GM23338 (cell line): ENCODE data around the gene PHC2. TPM values are rescaled to one million over a fixed set of nuclear protein-coding genes. Genes with fewer than 3 reads are reported as not detected.

Source experiments
- ATAC-seq: fragments of 200-7000 bp; cut with Tn5 transposase; 3 replicates; pipeline ENCODE4 v1.9.1; 2020
- DNase-seq: peaks from one replicate; pipeline ENCODE4 v3.0.0-alpha.2; 2015; ENCODE audit warnings: low spot score
- H2AFZ ChIP-seq: fragments of 200-600 bp; sonication (generic); 2 replicates; pipeline ENCODE4 v1.8.0; 2016; ENCODE audit warnings: antibody characterized with exemption, mild to moderate bottlenecking, moderate library complexity
- H3F3A ChIP-seq: fragments of 200-600 bp; sonication (generic); replicated peaks from 2 replicates; pipeline ENCODE4 v1.8.0; 2017; ENCODE audit warnings: antibody characterized with exemption, mixed run types, low read depth
- H3K27ac ChIP-seq: fragments of 200-600 bp; sonication (generic); 2 replicates; pipeline ENCODE4 v1.6.1; 2016; ENCODE audit warnings: low read depth
- H3K27me3 ChIP-seq: fragments of 200-600 bp; sonication (generic); 2 replicates; pipeline ENCODE4 v1.8.0; 2016; ENCODE audit warnings: mild to moderate bottlenecking, mixed run types, moderate library complexity; ENCODE audit not compliant: insufficient read depth
- H3K36me3 ChIP-seq: fragments of 200-600 bp; sonication (generic); 2 replicates; pipeline ENCODE4 v1.8.0; 2016; ENCODE audit warnings: mild to moderate bottlenecking; ENCODE audit not compliant: insufficient read depth
- H3K4me1 ChIP-seq: fragments of 200-600 bp; sonication (generic); 2 replicates; pipeline ENCODE4 v1.8.0; 2016; ENCODE audit warnings: mild to moderate bottlenecking, moderate library complexity; ENCODE audit not compliant: insufficient read depth
- H3K4me2 ChIP-seq: fragments of 200-600 bp; sonication (generic); 2 replicates; pipeline ENCODE4 v1.7.1; 2017; ENCODE audit warnings: mixed run types
- H3K4me3 ChIP-seq: fragments of 200-600 bp; sonication (generic); 2 replicates; pipeline ENCODE4 v1.6.1; 2016; ENCODE audit warnings: mixed run types
- H3K79me2 ChIP-seq: fragments of 200-600 bp; sonication (generic); replicated peaks from 2 replicates; pipeline ENCODE4 v1.8.0; 2017; ENCODE audit warnings: mild to moderate bottlenecking; ENCODE audit not compliant: insufficient read depth
- H3K9me2 ChIP-seq: fragments of 200-600 bp; sonication (generic); 2 replicates; pipeline ENCODE4 v1.8.0; 2017; ENCODE audit not compliant: insufficient read depth
- H4K20me1 ChIP-seq: fragments of 200-600 bp; sonication (generic); replicated peaks from 2 replicates; pipeline ENCODE4 v1.8.0; 2017; ENCODE audit warnings: mild to moderate bottlenecking; ENCODE audit not compliant: insufficient read depth
- H3K27ac Mint-ChIP-seq: 2 replicates; pipeline ENCODE4 v1.8.0; 2020; ENCODE audit warnings: inconsistent platforms, mild to moderate bottlenecking, moderate library complexity, mixed read lengths
- H3K27me3 Mint-ChIP-seq: 3 replicates; pipeline ENCODE4 v1.8.0; 2022; ENCODE audit warnings: low read depth, mild to moderate bottlenecking, moderate library complexity, mixed read lengths, inconsistent platforms; ENCODE audit not compliant: insufficient read depth, poor library complexity
- H3K36me3 Mint-ChIP-seq: 3 replicates; pipeline ENCODE4 v1.8.0; 2021; ENCODE audit warnings: low read depth, mild to moderate bottlenecking, inconsistent platforms, moderate library complexity, mixed read lengths
- H3K4me1 Mint-ChIP-seq: 3 replicates; pipeline ENCODE4 v1.8.0; 2020; ENCODE audit warnings: mild to moderate bottlenecking, inconsistent platforms, mixed read lengths
- H3K4me3 Mint-ChIP-seq: 3 replicates; pipeline ENCODE4 v1.8.0; 2021; ENCODE audit warnings: moderate library complexity, mild to moderate bottlenecking, inconsistent platforms, mixed read lengths
- H3K9me3 Mint-ChIP-seq: 3 replicates; pipeline ENCODE4 v1.8.0; 2020; ENCODE audit warnings: moderate library complexity, mild to moderate bottlenecking, inconsistent platforms, mixed read lengths
- EZH2phosphoT487 ChIP-seq: fragments of 200-600 bp; sonication (generic); IDR thresholded peaks from one replicate; pipeline ENCODE4 v1.8.1; 2018; ENCODE audit warnings: antibody characterized with exemption; ENCODE audit not compliant: unreplicated experiment
- REST ChIP-seq: IDR thresholded peaks from one replicate; pipeline ENCODE4 v1.6.1; 2018; ENCODE audit warnings: antibody characterized with exemption; ENCODE audit not compliant: unreplicated experiment
- polyA plus RNA-seq: library from polyadenylated mRNA; unstranded; fragments of >200 nt; fragmentation: Nextera tagmentation; extraction: Ambion mirVana; gene quantifications from 2 replicates; pipeline ENCODE4 v1.2.1, GENCODE V29; 2016
- total RNA-seq: library from RNA; depleted of rRNA; stranded (reverse); fragments of >200 nt; shearing (Covaris generic); gene quantifications from 2 replicates; pipeline ENCODE4 v1.2.3, GENCODE V29; 2014
- TF ChIP-seq, protein P1 (sequence below), 2 experiments: fragments of 200-600 bp in 1 of 2; sonication (generic) in 1 of 2; conservative IDR thresholded peaks; 2 replicates each; pipeline versions ENCODE4 v1.5.1 to v1.6.1; 2016 to 2017; ENCODE audit warnings: antibody characterized with exemption in 2 of 2, low read depth in 2 of 2, mild to moderate bottlenecking in 2 of 2, moderate library complexity in 1 of 2
- TF ChIP-seq, protein P2 (sequence below): fragments of 250-450 bp; sonication (Bioruptor Pico); IDR thresholded peaks from 2 replicates; pipeline ENCODE4 v1.5.0; 2020; ENCODE audit warnings: mild to moderate bottlenecking, moderate library complexity

The PHC2 gene
- total and polyA plus RNA-seq, 2 experiments from 2014 or later, result 1.7 to 7.3 TPM

- DNase-seq, result no peak
- Histone ChIP-seq H3K36me3 (no peaks in the 10 kb centered on the region), H3K4me1 (no peaks in the 10 kb centered on the region), H3K27me3 (no peaks in the 10 kb centered on the region), H3K9me2 (no peaks in the 10 kb centered on the region), H4K20me1 (no peaks in the 10 kb centered on the region), H3F3A (no peaks in the 10 kb centered on the region), H3K27ac (no peak overlapping the region), H3K79me2 (no peaks in the 10 kb centered on the region), H3K4me2 (no peak overlapping the region), H2AFZ (no peak overlapping the region), H3K4me3 (no peak overlapping the region)
- Mint-ChIP-seq H3K27ac (no peak overlapping the region), H3K4me3 (no peak overlapping the region), H3K36me3 (no peaks in the 10 kb centered on the region), H3K9me3 (no peaks in the 10 kb centered on the region), H3K27me3 (peaks cover 2% of the 10 kb centered on the region), H3K4me1 (peaks cover 10% of the 10 kb centered on the region)
- TF ChIP-seq REST, result no peak
- no peak for ATAC-seq
Measured at GRCh38 chr1:33373606-33374005, 57.3 kb downstream of the PHC2 start.

DNA sequence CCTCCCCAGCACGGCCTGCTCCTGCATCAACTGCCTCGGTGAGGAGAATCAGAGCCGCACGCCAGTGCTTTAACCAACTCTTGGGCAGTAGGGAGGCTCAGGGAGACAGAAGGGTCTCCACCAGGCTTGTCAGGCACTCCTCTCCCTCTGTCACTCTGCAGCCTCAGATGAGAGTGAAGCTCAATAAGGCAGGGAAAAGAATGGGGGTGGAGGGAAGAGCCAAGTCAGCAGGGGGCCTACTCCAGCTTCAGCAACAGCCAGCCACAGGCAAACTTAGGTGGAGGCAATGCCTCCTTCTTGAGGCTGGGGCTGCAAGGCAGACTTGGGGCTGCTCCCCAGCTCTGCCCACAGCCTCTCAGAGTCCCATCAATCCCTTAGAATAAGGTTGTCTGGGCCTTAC is 58.2 kb downstream of the PHC2 start:
- DNase-seq (no peak), ATAC-seq (peak; percentile 7; the same call in 2 of the 3 replicates)
- no peak overlapping the region for H3K4me2 ChIP-seq
- no peak overlapping the region for H3K4me3 ChIP-seq
- H3K9me3 Mint-ChIP-seq, result no peaks in the 10 kb centered on the region
- peaks cover 13% of the 10 kb centered on the region for H3K4me1 Mint-ChIP-seq
- H3K36me3 ChIP-seq, result no peaks in the 10 kb centered on the region
- H3K27ac Mint-ChIP-seq, result no peak overlapping the region
- peaks cover 7% of the 10 kb centered on the region for H3K27me3 Mint-ChIP-seq
- H3K36me3 Mint-ChIP-seq, result no peaks in the 10 kb centered on the region
- TF ChIP-seq, protein P1, sequence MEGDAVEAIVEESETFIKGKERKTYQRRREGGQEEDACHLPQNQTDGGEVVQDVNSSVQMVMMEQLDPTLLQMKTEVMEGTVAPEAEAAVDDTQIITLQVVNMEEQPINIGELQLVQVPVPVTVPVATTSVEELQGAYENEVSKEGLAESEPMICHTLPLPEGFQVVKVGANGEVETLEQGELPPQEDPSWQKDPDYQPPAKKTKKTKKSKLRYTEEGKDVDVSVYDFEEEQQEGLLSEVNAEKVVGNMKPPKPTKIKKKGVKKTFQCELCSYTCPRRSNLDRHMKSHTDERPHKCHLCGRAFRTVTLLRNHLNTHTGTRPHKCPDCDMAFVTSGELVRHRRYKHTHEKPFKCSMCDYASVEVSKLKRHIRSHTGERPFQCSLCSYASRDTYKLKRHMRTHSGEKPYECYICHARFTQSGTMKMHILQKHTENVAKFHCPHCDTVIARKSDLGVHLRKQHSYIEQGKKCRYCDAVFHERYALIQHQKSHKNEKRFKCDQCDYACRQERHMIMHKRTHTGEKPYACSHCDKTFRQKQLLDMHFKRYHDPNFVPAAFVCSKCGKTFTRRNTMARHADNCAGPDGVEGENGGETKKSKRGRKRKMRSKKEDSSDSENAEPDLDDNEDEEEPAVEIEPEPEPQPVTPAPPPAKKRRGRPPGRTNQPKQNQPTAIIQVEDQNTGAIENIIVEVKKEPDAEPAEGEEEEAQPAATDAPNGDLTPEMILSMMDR (conservative IDR thresholded peaks at IDR 0.05; ENCODE audit: low read depth in 2 of 2), result 0 out of 4 replicates have a peak, but pooled peaks of 1 of the 2 experiments have one; percentile 10
- no peak for TF ChIP-seq EZH2phosphoT487
- no peak overlapping the region for H3K27ac ChIP-seq
- no peak overlapping the region for H2AFZ ChIP-seq
- H3K27me3 ChIP-seq, result no peaks in the 10 kb centered on the region
- no peaks in the 10 kb centered on the region for H3K79me2 ChIP-seq
- H3K4me3 Mint-ChIP-seq, result no peak overlapping the region
- H4K20me1 ChIP-seq, result no peaks in the 10 kb centered on the region
- 0 out of 2 replicates have a peak, but pooled peaks cover 3% of the 10 kb centered on the region for H3K4me1 ChIP-seq
- H3K9me2 ChIP-seq, result no peaks in the 10 kb centered on the region
- H3F3A ChIP-seq, result no peaks in the 10 kb centered on the region

DNA sequence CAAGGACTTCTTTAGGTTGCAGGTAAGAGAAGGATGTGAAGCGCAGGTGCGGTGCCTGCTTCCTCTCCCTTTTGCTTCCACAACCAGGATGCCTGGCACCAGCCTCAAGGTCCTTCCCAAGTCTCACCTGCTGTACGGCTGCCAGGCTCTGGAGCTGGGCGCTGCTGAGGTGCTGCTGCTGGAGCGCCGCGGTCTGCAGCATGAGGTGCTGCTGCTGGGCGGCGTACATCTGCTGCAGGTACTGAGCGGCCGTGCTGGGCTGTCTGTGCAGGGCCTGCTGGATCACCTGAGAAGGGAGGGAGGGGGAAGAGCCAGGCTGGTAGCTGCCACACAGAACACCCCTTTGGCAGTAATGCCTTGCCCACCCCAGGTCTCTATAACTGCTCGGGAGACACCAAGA is 58.7 kb downstream of the PHC2 start:
- ATAC-seq, result no peak
- Mint-ChIP-seq H3K27ac (no peak overlapping the region), H3K36me3 (no peaks in the 10 kb centered on the region), H3K9me3 (no peaks in the 10 kb centered on the region), H3K4me1 (peaks cover 18% of the 10 kb centered on the region), H3K4me3 (no peak overlapping the region), H3K27me3 (peaks cover 7% of the 10 kb centered on the region)
- no peak overlapping the region for H2AFZ ChIP-seq
- no peak overlapping the region for H3K4me2 ChIP-seq
- no peaks in the 10 kb centered on the region for H3K36me3 ChIP-seq
- no peaks in the 10 kb centered on the region for H3K79me2 ChIP-seq
- no peak overlapping the region for H3K27ac ChIP-seq
- no peak overlapping the region for H3K4me3 ChIP-seq
- H4K20me1 ChIP-seq, result no peaks in the 10 kb centered on the region
- DNase-seq, result no peak
- no peaks in the 10 kb centered on the region for H3F3A ChIP-seq
- H3K9me2 ChIP-seq, result no peaks in the 10 kb centered on the region
- H3K4me1 ChIP-seq, result 0 out of 2 replicates have a peak, but pooled peaks cover 3% of the 10 kb centered on the region
- H3K27me3 ChIP-seq, result no peaks in the 10 kb centered on the region
- TF ChIP-seq, protein P2, sequence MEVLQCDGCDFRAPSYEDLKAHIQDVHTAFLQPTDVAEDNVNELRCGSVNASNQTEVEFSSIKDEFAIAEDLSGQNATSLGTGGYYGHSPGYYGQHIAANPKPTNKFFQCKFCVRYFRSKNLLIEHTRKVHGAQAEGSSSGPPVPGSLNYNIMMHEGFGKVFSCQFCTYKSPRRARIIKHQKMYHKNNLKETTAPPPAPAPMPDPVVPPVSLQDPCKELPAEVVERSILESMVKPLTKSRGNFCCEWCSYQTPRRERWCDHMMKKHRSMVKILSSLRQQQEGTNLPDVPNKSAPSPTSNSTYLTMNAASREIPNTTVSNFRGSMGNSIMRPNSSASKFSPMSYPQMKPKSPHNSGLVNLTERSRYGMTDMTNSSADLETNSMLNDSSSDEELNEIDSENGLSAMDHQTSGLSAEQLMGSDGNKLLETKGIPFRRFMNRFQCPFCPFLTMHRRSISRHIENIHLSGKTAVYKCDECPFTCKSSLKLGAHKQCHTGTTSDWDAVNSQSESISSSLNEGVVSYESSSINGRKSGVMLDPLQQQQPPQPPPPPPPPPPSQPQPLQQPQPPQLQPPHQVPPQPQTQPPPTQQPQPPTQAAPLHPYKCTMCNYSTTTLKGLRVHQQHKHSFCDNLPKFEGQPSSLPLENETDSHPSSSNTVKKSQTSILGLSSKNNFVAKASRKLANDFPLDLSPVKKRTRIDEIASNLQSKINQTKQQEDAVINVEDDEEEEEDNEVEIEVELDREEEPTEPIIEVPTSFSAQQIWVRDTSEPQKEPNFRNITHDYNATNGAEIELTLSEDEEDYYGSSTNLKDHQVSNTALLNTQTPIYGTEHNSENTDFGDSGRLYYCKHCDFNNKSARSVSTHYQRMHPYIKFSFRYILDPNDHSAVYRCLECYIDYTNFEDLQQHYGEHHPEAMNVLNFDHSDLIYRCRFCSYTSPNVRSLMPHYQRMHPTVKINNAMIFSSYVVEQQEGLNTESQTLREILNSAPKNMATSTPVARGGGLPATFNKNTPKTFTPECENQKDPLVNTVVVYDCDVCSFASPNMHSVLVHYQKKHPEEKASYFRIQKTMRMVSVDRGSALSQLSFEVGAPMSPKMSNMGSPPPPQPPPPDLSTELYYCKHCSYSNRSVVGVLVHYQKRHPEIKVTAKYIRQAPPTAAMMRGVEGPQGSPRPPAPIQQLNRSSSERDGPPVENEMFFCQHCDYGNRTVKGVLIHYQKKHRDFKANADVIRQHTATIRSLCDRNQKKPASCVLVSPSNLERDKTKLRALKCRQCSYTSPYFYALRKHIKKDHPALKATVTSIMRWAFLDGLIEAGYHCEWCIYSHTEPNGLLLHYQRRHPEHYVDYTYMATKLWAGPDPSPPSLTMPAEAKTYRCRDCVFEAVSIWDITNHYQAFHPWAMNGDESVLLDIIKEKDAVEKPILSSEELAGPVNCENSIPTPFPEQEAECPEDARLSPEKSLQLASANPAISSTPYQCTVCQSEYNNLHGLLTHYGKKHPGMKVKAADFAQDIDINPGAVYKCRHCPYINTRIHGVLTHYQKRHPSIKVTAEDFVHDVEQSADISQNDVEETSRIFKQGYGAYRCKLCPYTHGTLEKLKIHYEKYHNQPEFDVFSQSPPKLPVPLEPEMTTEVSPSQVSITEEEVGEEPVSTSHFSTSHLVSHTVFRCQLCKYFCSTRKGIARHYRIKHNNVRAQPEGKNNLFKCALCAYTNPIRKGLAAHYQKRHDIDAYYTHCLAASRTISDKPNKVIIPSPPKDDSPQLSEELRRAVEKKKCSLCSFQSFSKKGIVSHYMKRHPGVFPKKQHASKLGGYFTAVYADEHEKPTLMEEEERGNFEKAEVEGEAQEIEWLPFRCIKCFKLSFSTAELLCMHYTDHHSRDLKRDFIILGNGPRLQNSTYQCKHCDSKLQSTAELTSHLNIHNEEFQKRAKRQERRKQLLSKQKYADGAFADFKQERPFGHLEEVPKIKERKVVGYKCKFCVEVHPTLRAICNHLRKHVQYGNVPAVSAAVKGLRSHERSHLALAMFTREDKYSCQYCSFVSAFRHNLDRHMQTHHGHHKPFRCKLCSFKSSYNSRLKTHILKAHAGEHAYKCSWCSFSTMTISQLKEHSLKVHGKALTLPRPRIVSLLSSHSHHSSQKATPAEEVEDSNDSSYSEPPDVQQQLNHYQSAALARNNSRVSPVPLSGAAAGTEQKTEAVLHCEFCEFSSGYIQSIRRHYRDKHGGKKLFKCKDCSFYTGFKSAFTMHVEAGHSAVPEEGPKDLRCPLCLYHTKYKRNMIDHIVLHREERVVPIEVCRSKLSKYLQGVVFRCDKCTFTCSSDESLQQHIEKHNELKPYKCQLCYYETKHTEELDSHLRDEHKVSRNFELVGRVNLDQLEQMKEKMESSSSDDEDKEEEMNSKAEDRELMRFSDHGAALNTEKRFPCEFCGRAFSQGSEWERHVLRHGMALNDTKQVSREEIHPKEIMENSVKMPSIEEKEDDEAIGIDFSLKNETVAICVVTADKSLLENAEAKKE, result no peak
